Kidney (tissue), 14 donors: ENCODE results near the gene CAMK2N2. TPM values are rescaled to one million over a fixed set of nuclear protein-coding genes. Genes with fewer than 3 reads are reported as not detected.

ENCODE experiments used
- DNase-seq, 5 donors: peaks; one replicate each; pipeline ENCODE4 v3.0.0-alpha.2; 2013 to 2020
- FAIRE-seq: peaks from 2 replicates; lab custom pipeline; 2012; peaks lifted over from hg19 to GRCh38; lab: Jason Lieb, UNC
- H3K27ac ChIP-seq, 2 donors: one replicate each; pipeline ENCODE4 v1.7.0; 2013; ENCODE audit warnings: low read depth in 2 of 2, low read length in 2 of 2, inconsistent platforms in 1 of 2
- H3K27me3 ChIP-seq: one replicate; pipeline ENCODE4 v1.7.1; 2013; ENCODE audit warnings: low read length, inconsistent platforms; ENCODE audit not compliant: control insufficient read depth, insufficient read depth
- H3K36me3 ChIP-seq, 3 donors: one replicate each; pipeline versions ENCODE4 v1.7.0 to v1.7.1; 2013; ENCODE audit warnings: low read length in 3 of 3, control low read depth in 1 of 3, inconsistent platforms in 1 of 3; ENCODE audit not compliant: insufficient read depth in 3 of 3, control insufficient read depth in 2 of 3
- H3K4me1 ChIP-seq, 3 donors: one replicate each; pipeline versions ENCODE4 v1.7.0 to v1.7.1; 2013; ENCODE audit warnings: low read length in 3 of 3, inconsistent platforms in 1 of 3, low read depth in 1 of 3; ENCODE audit not compliant: control insufficient read depth in 2 of 3, insufficient read depth in 2 of 3
- H3K4me3 ChIP-seq, 3 donors: one replicate each; pipeline versions ENCODE4 v1.7.0 to v1.8.1; 2013; ENCODE audit warnings: low read length in 3 of 3, control low read depth in 1 of 3, inconsistent platforms in 1 of 3
- H3K9ac ChIP-seq, 3 donors: one replicate each; pipeline versions ENCODE4 v1.7.0 to v1.7.1; 2013; ENCODE audit warnings: low read length in 3 of 3, control low read depth in 1 of 3, inconsistent platforms in 1 of 3
- H3K9me3 ChIP-seq, 3 donors: one replicate each; pipeline versions ENCODE4 v1.7.0 to v1.7.1; 2013; ENCODE audit warnings: low read length in 3 of 3, control low read depth in 1 of 3, inconsistent platforms in 1 of 3; ENCODE audit not compliant: control insufficient read depth in 2 of 3, insufficient read depth in 1 of 3
- intact Hi-C: fragments of 100-400 bp; cut with DNase I; formaldehyde crosslinking; loops from one replicate; pipeline ENCODE4 v1.11.1; 2022
- polyA plus RNA-seq: library from polyadenylated mRNA; stranded (reverse); fragments of 350-450 nt; fragmentation: Illumina TruSeq; extraction: RNeasy Lipid Tissue Mini Kit (QIAGEN cat#74804); gene quantifications from one replicate; pipeline ENCODE4 v1.2.3, GENCODE V29; 2014; ENCODE audit warnings: low read depth, low replicate concordance; ENCODE audit not compliant: insufficient read depth
- total RNA-seq: library from RNA; stranded (reverse); fragmentation: NEBNext Ultra II Directional; extraction: Animal tissue kit (Norgen Biotek cat#: 25700); gene quantifications from one replicate; pipeline ENCODE4 v1.2.1, GENCODE V29; 2021
- TF ChIP-seq, protein P1 (sequence below): IDR thresholded peaks from 3 replicates; pipeline ENCODE4 v1.5.1; 2012; ENCODE audit warnings: mild to moderate bottlenecking, moderate library complexity, borderline replicate concordance; ENCODE audit not compliant: insufficient read depth; ENCODE audit errors: extremely low read depth
- donor health status: control.
- donor health status: control.
- donor health status: control.
- donor health status: control.
- donor health status: control.
- donor health status: DM: yes; HTN: yes; CAD: no.
- donor health status: Normal renal cell carcinoma (clear cell type).

CAMK2N2 gene
- total and polyA plus RNA-seq, 2 donors from 2014 or later = 0.31 to 0.39 TPM

DNA sequence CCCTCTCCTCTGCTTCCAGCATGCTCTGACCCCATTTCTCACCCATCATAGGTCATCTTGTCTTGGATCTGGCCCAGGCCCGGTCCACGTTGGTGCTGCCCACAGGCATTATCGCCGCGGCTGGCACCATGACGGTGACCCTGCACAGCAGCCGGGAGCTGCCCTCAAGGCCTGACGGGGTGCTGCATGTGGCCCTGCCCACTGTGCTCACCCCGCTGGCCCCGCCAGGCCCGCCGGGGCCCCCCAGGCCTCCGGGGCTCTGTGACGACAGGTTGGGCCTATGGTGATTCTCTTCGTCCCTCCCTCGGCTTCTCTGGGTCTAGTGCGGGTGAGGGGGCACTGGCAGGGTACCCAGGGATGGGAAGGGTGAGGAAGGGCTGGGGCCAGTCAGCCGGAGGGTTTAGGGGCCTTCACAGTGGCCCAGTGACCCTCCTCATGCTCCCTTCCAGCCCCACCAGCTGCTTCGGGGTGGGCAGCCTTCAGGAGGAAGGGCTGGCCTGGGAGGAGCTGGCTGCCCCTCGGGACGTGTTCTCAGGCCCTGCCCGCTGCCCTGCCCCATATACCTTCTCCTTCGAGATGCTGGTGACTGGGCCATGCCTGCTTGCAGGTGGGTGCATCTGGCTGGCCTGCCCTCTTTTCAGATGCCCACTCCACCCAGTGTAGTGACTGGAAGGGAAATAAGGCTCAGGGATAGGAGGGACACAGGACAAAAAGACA is 28.1 kb downstream of the CAMK2N2 start:
- H3K9me3 ChIP-seq = no peaks in the 10 kb centered on the region
- intact Hi-C loops = no loop called here
- H3K27ac ChIP-seq = no peak overlapping the region
- DNase-seq (no peak), FAIRE-seq (no peak)
- H3K36me3 ChIP-seq = no peaks in the 10 kb centered on the region
- TF ChIP-seq, protein P1, sequence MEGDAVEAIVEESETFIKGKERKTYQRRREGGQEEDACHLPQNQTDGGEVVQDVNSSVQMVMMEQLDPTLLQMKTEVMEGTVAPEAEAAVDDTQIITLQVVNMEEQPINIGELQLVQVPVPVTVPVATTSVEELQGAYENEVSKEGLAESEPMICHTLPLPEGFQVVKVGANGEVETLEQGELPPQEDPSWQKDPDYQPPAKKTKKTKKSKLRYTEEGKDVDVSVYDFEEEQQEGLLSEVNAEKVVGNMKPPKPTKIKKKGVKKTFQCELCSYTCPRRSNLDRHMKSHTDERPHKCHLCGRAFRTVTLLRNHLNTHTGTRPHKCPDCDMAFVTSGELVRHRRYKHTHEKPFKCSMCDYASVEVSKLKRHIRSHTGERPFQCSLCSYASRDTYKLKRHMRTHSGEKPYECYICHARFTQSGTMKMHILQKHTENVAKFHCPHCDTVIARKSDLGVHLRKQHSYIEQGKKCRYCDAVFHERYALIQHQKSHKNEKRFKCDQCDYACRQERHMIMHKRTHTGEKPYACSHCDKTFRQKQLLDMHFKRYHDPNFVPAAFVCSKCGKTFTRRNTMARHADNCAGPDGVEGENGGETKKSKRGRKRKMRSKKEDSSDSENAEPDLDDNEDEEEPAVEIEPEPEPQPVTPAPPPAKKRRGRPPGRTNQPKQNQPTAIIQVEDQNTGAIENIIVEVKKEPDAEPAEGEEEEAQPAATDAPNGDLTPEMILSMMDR = no peak
- H3K4me1 ChIP-seq = peaks cover 0 to 14% (median 0%) of the 10 kb centered on the region in 3 donors
- no peak overlapping the region for H3K4me3 ChIP-seq
- H3K27me3 ChIP-seq = peaks cover 16% of the 10 kb centered on the region
- no peak overlapping the region for H3K9ac ChIP-seq

DNA sequence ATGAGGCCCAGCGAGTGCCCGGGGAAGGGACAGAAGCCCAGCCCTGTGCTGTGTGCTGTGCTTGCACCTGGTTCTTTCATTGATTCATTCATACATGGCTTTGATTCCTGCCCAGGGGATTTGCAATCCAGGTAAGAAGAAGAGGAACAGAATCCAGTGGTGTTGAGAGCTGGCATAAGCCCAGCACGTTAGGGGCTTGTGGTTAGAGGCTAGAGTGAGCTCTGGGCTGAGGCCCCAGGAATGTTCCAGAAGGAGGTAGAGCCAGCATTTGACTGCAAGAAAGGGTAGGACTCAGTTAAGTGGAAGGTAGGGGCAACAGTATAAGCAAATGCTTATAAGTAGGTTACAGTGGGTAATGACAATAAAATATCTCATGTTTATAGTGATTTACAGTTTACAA is 29.7 kb downstream of the CAMK2N2 start:
- intact Hi-C loops = no loop called here
- H3K4me1 ChIP-seq = peaks cover 0 to 14% (median 0%) of the 10 kb centered on the region in 3 donors
- no peak overlapping the region for H3K4me3 ChIP-seq
- FAIRE-seq (no peak), DNase-seq (no peak)
- TF ChIP-seq, protein P1 = no peak
- H3K36me3 ChIP-seq = no peaks in the 10 kb centered on the region
- no peak overlapping the region for H3K27ac ChIP-seq
- H3K9ac ChIP-seq = no peak overlapping the region
- H3K27me3 ChIP-seq = peaks cover 21% of the 10 kb centered on the region
- H3K9me3 ChIP-seq = no peaks in the 10 kb centered on the region

DNA sequence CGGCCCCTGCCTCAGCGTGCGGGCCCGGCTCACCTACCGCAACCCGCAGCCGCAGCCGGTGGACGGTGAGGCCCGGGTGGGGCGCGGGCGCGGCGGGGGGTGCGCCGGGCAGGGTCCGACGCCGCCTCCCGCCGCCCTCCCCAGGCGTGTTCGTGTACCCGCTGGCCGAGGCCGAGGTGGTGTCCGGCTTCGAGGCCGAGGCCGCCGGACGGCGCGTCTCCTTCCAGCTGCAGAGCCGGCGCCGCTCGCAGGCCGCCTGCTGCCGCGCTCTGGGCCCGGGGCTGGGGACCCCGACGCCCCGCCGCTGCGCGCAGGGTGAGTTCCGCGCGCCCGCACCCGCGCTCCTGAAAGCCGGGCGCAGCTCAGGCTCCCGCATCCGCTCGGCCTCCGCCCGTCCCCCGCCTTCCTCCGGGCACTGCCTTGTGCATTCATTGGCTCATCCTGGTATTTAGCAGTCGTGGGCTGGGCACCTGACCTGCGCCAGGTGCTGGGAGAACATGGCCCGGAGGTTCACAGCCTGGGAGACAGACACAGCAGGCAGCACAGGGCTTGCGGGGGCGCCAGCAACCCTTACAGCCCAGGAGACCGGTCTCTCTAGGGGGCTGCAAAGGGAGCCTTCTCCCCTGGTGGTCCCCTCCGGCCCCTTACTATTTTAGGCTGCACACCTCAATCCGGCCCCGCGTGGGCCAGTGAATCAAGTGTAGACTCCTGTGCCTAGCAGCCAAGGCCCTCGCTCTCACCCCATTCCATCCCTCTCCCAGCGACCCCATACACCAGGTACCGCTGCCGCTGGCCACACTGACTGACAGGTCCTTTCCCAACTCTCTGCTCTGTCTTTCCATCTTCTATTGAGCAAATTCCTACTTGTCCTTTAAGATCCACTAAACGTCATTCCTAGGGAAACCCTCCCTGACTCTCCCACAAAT is 30.5 kb downstream of the CAMK2N2 start:
- no peaks in the 10 kb centered on the region for H3K9me3 ChIP-seq
- H3K4me3 ChIP-seq = no peak overlapping the region
- DNase-seq (peak in 2 of 5 donors; percentile 37 to 72), FAIRE-seq (no peak)
- H3K27me3 ChIP-seq = peaks cover 21% of the 10 kb centered on the region
- TF ChIP-seq, protein P1 = no peak
- intact Hi-C loops = no loop called here
- H3K9ac ChIP-seq = no peak overlapping the region
- peaks cover 0 to 14% (median 0%) of the 10 kb centered on the region in 3 donors for H3K4me1 ChIP-seq
- no peak overlapping the region for H3K27ac ChIP-seq
- no peaks in the 10 kb centered on the region for H3K36me3 ChIP-seq
